MCF 10A (cell line): ENCODE results near the gene ZNF581. TPM values are rescaled to one million over a fixed set of nuclear protein-coding genes. Genes with fewer than 3 reads are reported as not detected.

Experiments used
- BruUV-seq: library from RNA; stranded (reverse); fragments of 400-500 nt; replicated peaks from 2 replicates; lab custom pipeline; 2021; lab: Mats Ljungman, UMichigan
- CTCF ChIA-PET: fragments of 300-600 bp; sonication (Branson Sonifier 250); formaldehyde crosslinking; extraction: SDS; loops from one replicate; lab custom pipeline; 2021; ENCODE audit warnings: antibody characterized with exemption, inconsistent platforms; lab: Yijun Ruan, JAX
- POLR2A ChIA-PET: fragments of 300-600, 350-650 bp; sonication (Branson Sonifier 250); formaldehyde crosslinking; extraction: SDS; loops from one replicate; lab custom pipeline; 2020; ENCODE audit warnings: antibody characterized with exemption, inconsistent platforms; lab: Yijun Ruan, JAX
- DNase-seq: peaks from one replicate; pipeline ENCODE4 v3.0.0-alpha.2; 2018; ENCODE audit not compliant: unreplicated experiment
- H3K27ac Mint-ChIP-seq: one replicate; pipeline ENCODE4 v1.8.0; 2022; ENCODE audit warnings: mild to moderate bottlenecking, low read depth, mixed read lengths; ENCODE audit not compliant: unreplicated experiment
- H3K27me3 Mint-ChIP-seq: one replicate; pipeline ENCODE4 v1.8.0; 2022; ENCODE audit warnings: mixed read lengths; ENCODE audit not compliant: insufficient read depth, unreplicated experiment
- H3K36me3 Mint-ChIP-seq: one replicate; pipeline ENCODE4 v1.8.0; 2022; ENCODE audit warnings: mild to moderate bottlenecking, moderate library complexity, mixed read lengths; ENCODE audit not compliant: insufficient read depth, unreplicated experiment
- H3K4me1 Mint-ChIP-seq: one replicate; pipeline ENCODE4 v1.8.0; 2022; ENCODE audit warnings: mixed read lengths; ENCODE audit not compliant: insufficient read depth, unreplicated experiment
- H3K4me3 Mint-ChIP-seq: one replicate; pipeline ENCODE4 v1.8.0; 2022; ENCODE audit warnings: mild to moderate bottlenecking, moderate library complexity, mixed read lengths; ENCODE audit not compliant: unreplicated experiment
- H3K9me3 Mint-ChIP-seq: one replicate; pipeline ENCODE4 v1.8.0; 2022; ENCODE audit warnings: mixed read lengths; ENCODE audit not compliant: unreplicated experiment
- intact Hi-C: fragments of 100-400 bp; cut with micrococcal nuclease; formaldehyde crosslinking; loops from 2 replicates; pipeline ENCODE4 v1.14.1; 2022
- total RNA-seq: library from RNA; stranded (reverse); gene quantifications from 2 replicates; pipeline ENCODE4 v1.2.3, GENCODE V29; 2022
- TF ChIP-seq, protein P1 (sequence below): fragments of 200-600 bp; IDR thresholded peaks from one replicate; pipeline ENCODE4 v1.8.0; 2022; ENCODE audit warnings: antibody characterized with exemption, mild to moderate bottlenecking; ENCODE audit not compliant: unreplicated experiment

The ZNF581 gene
- total RNA-seq, 1 experiment from 2014 or later = 25.7 TPM

DNA sequence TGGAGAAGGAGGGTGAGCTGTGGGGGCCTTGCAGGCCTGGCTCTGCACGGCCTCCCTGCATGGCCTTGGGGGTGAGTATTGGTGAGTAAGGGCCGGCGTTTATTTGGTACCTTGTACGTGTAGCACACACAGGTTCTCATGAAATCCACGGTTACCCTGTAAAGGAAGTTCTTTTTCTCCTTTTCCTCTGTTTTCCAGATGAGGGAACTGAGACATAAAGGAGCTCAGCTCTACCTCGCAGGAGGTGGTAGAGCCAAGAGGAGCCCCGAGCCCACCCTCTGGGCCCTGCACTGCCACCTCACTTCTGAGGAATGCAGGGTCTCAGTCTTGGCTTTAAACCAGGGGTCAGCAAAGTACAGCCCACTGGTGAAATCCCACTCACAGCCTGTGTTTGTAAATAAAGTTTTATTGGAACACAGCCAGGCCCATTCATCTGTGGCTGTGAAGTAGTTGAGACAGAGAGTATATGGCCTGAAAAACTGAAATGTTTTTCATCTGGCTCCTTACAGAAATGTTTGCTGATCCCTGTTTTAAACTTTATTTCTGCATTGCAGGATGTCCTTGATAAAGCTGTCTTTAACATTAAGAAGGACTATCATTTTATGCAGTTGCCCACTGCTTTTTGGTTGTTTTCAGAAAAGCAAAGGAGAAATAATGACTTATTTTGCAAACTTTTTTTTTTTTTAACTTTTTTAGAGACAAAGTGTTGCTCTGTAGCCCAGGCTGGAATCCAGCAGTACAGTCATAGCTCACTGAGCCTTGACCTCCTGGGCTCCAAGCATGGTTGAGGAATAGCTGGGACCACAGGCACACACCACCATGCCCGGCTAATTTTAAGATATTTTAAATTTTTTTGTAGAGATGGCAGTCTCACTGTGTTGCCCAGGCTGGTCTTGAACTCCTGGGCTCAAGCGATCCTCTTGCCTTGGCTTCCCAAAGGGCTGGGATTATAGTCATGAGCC is 38.0 kb downstream of the ZNF581 start:
- no TSS peak for BruUV-seq
- TF ChIP-seq, protein P1, sequence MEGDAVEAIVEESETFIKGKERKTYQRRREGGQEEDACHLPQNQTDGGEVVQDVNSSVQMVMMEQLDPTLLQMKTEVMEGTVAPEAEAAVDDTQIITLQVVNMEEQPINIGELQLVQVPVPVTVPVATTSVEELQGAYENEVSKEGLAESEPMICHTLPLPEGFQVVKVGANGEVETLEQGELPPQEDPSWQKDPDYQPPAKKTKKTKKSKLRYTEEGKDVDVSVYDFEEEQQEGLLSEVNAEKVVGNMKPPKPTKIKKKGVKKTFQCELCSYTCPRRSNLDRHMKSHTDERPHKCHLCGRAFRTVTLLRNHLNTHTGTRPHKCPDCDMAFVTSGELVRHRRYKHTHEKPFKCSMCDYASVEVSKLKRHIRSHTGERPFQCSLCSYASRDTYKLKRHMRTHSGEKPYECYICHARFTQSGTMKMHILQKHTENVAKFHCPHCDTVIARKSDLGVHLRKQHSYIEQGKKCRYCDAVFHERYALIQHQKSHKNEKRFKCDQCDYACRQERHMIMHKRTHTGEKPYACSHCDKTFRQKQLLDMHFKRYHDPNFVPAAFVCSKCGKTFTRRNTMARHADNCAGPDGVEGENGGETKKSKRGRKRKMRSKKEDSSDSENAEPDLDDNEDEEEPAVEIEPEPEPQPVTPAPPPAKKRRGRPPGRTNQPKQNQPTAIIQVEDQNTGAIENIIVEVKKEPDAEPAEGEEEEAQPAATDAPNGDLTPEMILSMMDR = no peak
- no peak for DNase-seq
- intact Hi-C loops = no loop called here
- ChIA-PET POLR2A (no interaction called here), CTCF (no interaction called here)
- Mint-ChIP-seq H3K4me3 (no peak overlapping the region), H3K27me3 (no peaks in the 10 kb centered on the region), H3K27ac (no peak overlapping the region), H3K9me3 (no peaks in the 10 kb centered on the region), H3K4me1 (peaks cover 17% of the 10 kb centered on the region), H3K36me3 (peaks cover 51% of the 10 kb centered on the region)

DNA sequence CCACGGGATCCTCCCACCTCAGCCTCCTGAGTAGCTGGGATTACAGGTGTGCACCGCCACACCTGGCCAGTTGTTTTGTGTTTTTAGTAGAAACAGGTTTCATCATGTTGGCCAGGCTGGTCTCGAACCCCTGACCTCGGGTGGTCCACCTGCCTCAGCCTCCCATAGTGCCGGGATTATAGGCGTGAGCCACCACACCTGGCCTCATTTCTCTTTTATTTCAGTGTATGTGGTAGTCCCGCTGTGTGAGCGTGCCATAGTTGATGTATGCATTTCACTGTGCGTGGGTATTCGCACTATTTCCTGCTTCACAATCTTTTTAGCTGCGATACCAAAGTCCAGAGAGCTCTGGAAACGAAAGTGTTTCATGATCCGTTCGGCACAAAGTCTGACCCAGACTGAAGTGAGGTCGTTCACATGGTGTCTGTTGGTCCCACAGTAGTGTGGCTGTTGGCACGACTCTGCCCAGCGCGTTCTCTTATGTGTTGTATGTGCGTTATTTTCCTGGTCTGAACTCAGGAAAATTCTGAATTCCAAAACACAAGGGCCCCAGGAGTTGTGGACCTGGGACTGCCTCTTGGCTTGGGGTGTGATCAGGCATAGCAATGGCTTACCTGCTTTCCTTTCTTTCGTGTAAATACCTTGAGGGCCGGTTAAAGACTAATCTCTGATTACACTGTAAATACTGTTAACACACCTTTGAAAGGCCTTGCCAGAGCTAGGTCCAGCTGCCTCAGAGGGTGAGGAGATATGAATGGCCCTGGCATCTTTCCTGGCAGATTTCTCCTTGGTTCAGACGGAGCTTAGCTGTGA is 40.2 kb downstream of the ZNF581 start:
- H3K9me3 Mint-ChIP-seq = no peaks in the 10 kb centered on the region

GRCh38 chr19:55684946-55685681 is 41.7 kb downstream of the ZNF581 start:
- POLR2A ChIA-PET = no interaction called here
- TF ChIP-seq, protein P1 = no peak
- CTCF ChIA-PET = no interaction called here
- Mint-ChIP-seq H3K4me1 (no peaks in the 10 kb centered on the region), H3K36me3 (peaks cover 37% of the 10 kb centered on the region), H3K9me3 (no peaks in the 10 kb centered on the region), H3K27me3 (no peaks in the 10 kb centered on the region), H3K27ac (no peak overlapping the region), H3K4me3 (no peak overlapping the region)
- no peak for DNase-seq
- no TSS peak for BruUV-seq
- intact Hi-C loops = no loop called here

More for the DNA sequence above, 40.2 kb downstream of the ZNF581 start:
- no peak overlapping the region for H3K4me3 Mint-ChIP-seq
- CTCF ChIA-PET = no interaction called here
- TF ChIP-seq, protein P1 = no peak
- DNase-seq = no peak
- no TSS peak for BruUV-seq
- intact Hi-C loops = no loop called here
- no peaks in the 10 kb centered on the region for H3K27me3 Mint-ChIP-seq
- peaks cover 5% of the 10 kb centered on the region for H3K4me1 Mint-ChIP-seq
- H3K27ac Mint-ChIP-seq = no peak overlapping the region
- peaks cover 39% of the 10 kb centered on the region for H3K36me3 Mint-ChIP-seq
- POLR2A ChIA-PET = no interaction called here
